OCI-M2 (cell line): ENCODE measurements around the gene HES7.

Experiments used
- DNase-seq: peaks from one replicate; lab custom pipeline; 2025; ENCODE audit not compliant: unreplicated experiment; lab: John Stamatoyannopoulos, UW

Gene HES7

DNA sequence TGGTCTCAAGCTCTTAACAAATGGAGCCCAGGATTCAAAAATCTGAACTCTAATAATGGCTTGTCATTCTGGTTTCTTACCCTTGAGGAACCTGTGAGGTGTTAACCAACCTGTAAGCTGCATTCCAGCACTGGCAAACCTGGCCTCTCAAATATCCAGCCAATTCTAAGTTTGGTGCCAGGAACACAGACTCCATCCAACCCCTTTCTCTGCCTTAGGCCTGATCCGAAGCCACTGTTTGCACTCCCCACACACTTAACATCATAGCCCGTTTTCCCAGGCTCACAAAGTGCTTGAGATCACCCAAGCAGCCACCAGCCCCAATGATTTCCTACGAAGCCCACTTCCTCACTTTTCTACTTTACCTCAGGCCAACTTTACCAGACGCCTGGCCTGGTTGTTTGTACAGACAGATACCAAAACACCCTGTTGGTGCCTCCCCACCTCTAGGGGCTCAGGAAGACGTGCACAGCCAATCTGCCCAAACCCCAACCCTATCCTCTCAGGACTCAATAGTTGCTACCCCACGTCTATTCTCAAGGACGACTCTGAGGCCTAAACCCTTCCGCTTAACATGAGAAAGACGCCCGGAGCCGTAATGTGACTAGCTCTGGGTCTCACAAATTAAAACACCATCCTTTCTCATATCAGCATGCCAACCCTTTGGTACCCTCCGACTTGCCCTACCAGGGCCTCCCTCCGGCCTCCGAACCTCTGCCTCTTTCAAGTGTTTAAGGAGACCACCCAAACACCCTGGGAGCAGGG, 31.5 kb upstream of the HES7 start:
- DNase-seq: no peak

DNA sequence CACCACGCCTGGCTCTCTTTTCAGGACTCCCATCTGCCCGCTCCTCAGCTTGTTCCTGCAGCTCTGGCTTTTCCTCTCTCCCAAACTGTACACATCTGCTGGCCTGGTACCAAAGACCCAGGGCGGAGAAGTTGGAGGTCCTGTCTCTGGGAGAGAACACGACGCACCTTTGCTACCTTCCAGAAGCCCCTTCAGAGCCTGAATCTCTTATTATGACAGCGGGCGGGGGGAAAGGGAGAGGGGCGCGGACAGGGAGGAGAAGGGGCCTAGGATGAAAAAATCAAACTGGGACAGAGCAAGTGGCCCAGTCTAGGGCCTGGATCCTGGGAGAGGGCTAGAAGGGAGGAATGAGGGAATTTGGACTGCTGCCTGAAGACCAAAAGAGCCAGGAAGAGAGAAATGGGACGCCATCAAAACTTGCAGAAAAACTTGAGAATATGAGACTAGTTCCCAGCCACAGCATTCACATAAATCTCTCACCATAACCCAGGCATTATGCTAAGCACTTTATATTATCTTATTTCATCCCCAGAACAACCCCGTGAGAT, 30.8 kb upstream of the HES7 start:
- DNase-seq: no peak

DNA sequence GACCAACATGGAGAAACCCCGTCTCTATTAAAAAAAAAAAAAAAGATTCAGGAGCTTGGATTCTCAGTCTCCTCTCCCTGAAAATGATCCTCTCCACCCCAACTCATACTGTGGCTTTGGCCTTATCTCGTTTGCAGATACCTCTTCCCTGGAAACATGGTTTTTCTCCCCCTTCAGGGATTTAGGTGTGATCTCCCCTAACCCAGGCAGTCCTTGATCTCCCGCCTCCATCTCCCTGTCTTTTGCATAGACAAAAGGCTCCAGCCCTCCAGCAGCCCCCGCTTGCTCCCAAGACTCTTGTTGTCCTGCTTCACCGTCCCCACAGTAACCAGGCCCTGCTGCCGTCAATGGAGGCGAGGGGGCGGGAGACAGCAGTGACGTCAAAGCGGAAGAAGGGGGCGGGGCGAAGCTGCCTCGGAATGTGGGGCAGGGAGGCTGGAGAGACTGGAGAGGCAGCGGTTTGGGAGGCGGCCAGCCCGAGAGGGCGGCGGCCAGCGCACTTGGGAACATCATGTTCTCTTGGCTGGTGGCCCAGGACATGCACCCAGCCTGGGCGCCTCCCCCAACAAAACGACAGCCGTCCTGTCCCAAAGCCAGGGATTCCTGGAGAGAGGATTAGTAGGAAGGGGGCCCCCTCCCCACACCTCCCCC, 30.2 kb upstream of the HES7 start:
- DNase-seq: no peak

DNA sequence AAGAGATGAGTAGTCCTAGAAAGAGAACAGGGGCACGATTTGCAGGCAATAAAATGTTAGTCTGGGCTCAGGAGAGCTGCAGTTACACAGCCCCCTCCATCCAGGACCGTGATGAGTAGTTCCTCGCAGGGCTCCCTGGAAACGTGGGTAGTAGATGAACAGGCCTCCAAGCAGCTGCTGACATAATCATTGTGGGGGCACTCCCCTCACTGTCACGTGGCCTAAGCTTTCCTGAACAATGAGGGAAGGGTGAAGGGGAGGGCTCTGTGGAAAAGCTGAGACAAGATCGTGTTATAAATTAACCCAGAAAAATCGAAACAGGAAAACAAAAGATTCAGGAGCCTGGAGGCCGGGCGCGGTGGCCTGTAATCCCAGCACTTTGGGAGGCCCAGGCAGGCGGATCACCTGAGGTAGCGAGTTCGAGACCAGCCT, 29.6 kb upstream of the HES7 start:
- DNase-seq: no peak

DNA sequence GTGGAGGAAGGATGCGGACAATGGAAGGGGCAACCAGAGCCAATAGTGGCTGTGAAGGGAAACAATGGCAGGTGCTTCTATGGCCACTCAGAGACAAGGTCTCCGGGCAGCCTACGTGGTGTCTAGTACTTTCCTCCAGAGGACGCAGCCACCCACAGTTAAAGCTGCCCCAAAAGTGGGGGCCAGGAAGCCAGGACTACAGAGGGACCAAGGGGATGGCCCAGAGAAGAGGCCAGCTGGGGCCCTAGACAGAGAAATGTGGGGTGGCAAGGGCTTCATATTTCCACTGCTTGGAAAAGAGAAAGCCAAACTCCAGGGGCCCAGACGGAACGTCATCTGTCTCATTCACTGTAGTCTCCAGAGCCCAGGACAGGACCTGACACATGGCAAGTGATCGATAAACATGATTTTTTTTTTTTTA, 29.1 kb upstream of the HES7 start:
- no peak for DNase-seq

DNA sequence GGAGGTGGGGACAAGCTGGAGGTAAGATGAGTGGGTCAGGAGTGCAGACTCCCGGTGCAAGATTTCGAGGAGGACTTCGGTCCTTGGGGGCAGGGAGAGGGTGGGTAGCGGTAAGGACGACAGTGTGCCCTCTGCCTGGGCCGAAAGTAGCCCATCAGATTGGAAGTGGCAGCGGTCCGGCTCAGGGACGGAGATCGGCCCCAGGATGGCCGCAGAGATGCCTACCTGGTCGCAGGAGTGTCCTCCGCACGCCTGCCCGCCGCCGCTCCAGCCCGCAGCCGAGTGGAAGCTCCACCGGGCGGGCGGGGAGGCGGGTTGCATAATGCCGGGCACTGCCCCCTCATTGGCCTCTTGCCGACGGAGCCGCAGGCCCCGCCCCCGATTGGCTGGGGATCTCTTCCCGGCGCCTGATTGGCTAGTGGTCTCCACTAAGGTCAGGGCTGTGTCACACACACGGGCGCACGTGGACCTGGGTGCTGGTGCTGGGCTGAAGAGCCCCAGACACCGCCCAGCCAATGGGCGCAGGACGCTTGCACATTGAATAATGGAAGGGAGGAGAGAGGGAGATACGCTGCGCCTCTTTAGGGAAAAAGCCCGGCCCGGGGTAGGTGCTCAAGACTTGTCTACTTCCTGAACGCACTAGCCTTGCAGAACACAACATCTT, 28.3 kb upstream of the HES7 start, which contains the start of gene PER1:
PER1 (minus strand) TSS at position 293 of the 664 bp plus-strand sequence. CDS start 1,698 bp downstream, outside the sequence.
- no peak for DNase-seq

DNA sequence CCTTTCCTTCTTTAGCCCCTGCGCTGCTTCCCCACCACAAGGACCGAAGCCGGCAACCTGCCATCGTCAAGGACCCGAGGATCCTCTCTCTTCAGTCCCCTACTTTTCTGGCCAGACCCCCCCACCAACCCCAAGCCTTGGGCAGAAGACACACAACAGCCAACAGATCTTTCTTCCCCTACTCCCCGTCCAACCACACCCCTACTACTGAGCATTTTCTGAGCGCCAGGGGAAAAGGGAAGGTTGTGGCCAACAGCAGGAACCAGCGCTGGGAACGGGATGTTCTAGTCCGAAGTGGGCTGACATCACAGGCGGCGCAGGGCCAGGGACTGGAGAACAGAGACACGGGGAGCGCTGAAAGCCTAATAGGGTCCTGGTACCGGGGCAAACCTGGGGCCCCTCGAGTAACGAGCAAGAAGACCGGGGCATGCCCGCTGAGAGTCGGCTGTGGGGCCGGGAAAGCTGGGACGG, 27.8 kb upstream of the HES7 start:
- no peak for DNase-seq

DNA sequence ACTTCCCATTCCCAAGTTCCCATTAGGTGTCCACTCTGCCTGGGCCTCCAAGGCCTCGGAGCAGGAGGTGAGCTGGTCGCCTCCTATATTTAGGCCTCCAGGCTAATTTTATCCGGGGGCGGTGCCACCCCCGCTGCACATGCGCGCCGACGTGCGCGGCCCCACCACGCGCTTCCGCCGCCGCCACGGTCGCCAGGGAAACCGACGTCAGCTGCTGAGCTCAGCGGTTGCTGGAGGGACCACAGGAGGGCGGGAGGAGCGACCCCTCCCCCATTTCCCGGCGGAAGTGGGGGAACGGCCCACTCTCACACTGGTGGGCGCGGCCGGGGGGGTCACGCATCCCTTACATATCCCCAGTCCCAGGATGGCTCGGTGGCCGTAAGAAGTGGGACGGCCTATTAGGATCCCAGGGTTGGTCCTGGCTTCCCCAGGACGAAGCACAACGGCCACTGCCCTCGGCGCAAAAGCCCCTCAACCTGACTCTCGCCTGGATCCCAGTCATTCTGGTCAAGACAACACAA, 27.3 kb upstream of the HES7 start:
- no peak for DNase-seq

DNA sequence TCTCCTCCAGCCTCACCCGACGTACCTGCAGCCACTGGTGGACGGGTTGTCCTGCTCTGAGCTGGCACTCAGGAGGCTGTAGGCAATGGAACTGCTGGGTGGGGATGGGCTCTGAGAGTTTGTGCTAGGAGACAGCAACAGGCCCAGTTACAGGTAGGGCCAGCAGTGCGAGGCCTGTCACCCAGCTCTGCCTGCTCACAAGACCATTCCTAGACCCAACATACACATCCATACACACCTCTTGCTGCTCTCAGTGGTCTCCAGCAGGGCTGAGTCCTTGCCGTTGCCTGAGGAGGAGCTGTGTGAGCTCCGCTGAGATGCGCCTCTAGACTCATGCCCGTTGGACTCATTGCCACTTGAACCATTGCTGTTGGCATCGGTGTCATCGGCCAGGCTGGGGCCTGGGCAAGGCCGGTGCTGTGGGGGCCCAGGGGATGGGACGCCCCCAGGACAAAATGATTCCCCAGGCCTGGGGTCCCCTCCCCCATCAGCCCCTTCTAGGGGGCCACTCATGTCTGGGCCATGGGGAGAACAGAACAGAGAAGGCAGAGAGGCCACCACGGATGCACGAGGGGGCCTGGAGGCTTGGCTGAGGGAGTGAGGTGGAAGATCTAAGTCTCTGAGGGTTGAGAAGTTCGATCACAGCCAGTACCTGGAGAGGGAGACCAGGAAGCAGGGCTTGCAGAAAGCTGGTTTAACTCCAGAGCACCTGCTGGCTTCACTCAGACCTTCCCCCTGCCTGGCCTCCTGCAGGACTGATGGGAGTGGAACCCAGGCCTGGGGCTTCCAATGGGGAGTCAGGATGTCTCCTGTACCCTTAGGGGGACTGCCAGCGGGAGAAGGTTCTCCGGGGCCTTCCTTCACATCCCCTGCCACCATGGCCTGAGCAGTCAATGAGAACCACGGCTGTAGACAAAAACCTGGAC, 26.6 kb upstream of the HES7 start:
- no peak for DNase-seq

DNA sequence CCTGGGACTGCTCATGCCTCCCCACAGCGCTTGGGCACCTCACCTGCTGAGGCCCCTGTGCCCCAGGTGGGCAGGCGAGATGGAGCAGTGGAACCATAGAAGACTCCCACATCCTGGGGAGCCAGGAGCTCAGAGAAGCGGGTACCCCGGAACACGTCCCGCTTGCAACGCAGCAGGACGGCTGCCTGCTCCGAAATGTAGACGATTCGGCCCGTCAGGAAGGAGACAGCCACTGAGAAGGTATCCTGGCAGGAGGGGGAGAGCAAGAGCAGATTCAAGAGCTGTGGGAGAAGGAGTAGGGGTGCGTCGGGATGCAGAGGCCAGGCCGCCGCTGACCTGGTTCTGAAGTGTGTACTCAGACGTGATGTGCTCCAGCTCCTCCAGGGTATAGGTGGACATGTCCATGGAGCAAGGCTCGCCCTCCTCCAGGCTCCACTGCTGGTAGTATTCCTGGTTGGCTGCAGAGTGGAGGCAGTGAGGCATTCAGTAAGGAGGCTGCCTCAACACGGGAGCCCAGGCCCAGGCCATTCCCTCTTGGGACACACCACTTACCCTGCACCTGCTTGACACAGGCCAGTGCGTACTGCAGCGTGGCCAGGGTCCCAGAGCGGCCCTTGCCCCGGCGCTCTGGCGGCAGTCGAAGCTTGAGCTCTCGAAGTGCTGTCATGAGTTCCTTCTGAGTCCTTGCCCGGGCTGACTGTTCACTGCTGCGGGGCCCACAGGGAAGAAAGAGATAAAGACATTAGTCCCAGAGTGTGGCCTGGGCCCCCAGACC, 25.7 kb upstream of the HES7 start:
- DNase-seq: no peak

DNA sequence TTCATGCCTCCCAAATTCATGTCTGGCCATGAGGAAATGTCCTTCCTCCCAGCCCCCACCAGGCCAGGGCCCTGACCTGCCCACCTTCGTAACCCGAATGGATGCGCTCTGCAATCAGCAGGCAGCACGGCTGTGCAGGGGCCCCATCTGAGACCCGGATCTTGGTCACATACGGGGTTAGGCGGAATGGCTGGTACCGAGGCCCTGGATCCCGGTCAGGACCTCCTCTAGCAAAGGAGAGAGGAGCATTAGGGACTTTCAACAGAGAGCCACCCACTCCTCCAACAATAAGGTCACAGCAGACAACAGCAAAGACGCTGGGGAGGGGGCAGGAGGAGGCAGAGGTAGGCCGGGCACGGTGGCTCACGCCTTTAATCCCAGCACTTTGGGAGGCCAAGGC, 24.7 kb upstream of the HES7 start:
- no peak for DNase-seq

DNA sequence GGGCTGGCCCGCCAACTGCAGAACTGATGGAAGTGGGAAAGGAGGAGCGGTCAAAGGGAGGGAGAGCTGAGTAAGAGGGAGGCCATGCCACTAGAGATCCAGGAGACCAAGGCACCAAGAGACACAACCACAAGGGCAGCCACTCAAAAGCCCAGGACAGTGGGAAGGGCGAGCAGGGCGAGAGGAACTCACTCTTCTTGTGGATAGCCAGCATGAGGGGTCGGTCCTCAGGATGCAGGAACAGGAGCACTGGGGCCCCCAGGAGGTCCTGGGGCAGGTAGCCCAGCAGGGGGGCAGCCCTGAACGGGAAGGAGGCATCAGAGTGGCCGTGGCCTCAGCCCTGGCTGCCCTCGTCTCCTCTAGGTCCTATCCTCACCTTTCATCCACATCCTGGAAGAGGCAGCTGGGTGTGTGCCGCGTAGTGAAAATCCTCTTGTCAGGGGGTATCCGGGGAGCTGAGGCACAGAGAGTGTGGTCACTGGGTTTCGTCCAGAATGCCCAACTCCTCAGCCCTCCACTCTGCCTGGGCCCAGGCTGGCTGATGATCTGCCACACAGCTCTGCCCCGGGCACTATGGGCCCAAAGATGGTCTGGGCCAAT, 24.0 kb upstream of the HES7 start:
- DNase-seq: no peak

DNA sequence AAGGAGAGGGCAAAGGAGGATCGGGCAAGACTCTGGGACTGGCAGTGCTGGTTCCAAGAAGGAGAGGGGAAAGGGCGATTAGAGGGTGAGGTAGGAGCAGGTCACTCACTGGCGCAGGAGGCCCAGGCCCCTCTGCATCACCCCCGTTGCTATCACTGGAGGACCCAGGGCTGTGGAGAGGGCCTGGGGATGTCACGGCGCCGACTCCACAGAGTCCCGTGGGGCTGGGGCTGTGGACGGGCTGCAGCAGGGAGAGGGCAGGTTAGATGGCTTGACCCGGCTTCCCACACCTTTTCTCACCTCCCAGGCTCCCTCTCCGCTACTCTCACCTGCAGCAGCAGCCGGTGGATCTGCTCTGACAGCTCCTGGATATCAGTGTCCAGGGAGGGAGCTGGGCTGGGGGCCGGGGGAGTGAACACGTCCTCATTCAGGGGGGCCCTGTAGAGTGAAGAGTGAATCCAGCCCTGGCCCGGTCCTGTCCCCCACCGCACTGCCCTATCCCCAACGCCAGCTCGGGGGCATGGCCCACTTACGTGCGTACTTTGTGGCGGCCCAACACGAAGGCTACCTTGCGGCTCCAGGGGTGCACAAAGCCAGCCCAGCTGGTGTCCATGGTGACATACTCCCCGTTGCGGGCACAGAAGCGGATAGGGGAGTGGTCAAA, 23.4 kb upstream of the HES7 start:
- DNase-seq: no peak

DNA sequence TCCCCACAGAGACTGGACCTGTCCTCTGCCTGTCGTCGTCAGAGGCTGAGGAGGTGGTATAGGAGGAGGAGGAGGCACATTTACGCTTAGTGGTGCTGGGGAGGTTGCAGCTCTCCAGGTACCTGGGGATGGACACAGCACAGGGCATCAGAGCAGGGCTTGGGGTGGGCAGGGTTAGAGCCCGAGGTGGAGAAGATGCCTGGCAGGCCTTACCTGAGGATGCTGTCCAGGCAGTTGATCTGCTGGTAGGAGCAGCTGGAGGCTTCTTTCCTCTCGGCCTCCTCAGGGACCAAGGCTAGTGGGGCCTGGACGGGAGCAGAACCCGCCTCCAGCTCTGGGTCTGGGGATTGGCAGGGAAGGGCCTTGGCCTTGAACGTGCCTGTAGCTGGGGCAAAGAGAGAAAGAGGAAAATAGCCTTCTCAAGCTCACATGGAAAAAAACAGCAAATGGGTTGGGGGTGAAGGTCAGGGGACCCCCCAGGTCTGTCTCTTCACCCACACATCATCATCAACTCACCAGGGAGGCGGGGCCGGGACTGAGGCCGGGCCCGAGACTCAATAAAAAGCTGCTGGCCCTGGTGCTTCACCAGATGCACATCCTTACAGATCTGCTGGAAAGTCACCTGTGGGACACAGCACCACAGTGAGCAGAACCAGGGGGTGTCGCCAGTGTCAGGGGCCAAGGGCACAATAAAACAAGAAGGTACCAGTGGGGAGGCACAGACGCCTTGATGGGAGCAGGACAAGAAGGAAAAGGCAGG, 22.7 kb upstream of the HES7 start:
- no peak for DNase-seq

DNA sequence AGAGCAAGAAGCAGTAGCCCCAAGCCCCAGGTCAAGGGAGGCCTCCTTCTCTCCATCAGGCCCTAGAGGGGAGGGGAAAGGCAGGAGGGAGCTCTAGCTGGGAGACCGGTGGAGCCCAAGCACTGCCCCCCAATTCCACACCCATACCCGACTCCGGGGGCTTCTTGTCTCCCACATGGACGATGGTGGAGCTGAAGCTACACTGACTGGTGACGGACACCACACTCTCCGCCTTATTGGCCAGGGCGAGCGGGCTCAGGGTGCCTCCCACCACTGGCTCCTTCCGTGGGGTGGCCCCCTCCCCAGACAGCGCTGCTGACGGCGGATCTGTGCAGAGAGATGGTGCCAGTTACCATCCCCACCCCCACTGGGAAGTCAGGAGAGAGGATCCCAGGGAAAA, 21.9 kb upstream of the HES7 start:
- no peak for DNase-seq

DNA sequence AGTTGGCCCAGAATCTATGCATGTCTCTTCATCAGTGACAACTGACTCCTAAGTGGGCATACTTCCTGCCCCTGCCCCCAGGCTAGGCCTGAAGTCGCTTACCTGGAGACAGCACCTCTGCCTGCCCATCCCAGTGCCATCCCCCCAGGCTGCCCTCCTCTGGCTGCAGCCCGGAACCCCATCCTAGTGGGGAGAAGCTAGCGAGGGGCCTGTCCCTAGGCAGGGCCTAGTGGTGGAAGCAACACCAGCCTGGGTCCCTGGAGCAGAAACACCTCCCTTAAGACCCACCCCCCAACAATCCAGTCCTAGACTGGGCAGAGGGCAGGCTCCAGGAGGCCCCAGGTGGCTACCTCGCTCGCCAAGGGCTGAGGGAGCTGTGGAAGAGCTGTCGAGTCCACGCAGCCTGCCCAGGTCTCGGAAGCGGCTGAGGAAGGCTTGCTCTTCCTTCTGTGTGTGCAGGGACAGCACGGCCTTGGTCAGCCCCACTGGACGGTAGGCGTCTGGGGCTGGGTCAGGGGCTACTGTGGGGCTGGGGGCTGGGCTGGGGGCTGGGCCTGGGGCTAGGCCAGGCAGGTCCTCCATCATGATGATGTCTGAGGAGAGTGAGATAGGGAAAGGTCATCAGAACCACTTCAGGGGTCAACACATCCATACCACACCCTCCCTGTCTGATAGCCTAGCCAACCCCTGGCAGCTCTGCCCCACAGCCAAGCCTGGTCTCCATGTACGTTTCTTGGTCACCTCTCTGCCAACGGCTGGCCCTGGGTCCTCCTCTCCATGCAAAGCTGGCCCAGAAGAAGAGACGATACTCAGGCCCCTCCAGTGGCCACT, 20.7 kb upstream of the HES7 start:
- DNase-seq: no peak
